ENCODE results near the gene WDR27. TPM values are rescaled to one million over a fixed set of nuclear protein-coding genes. Genes with fewer than 3 reads are reported as not detected.
A peak's percentile ranks its signal among the peaks of the same experiment; 100 is the strongest.
"Not testable (repeated sequence)": the region's sequence is repeated elsewhere in the genome, so short reads cannot be mapped to it uniquely, and the experiment has no call there.

Gene WDR27
- total and polyA plus RNA-seq, 2 experiments from 2014 or later: 54.4 to 83.0 TPM

GRCh38 chr6:169520104-169520503 is 181.7 kb downstream of the WDR27 start:
- H3K4me1 ChIP-seq (ENCODE audit: low read depth): no peaks in the 10 kb centered on the region
- H3K9me3 ChIP-seq (ENCODE audit: low read depth): no peaks in the 10 kb centered on the region
- TF ChIP-seq CTCF (IDR thresholded peaks at IDR 0.05; ENCODE audit: low read depth, low read length): peak; percentile 52

GRCh38 chr6:169518451-169518850 is 183.4 kb downstream of the WDR27 start:
- no peak for TF ChIP-seq CTCF (IDR thresholded peaks at IDR 0.05; ENCODE audit: low read depth, low read length)
- H3K27me3 ChIP-seq: no peaks in the 10 kb centered on the region
- H3K27ac ChIP-seq: no peak overlapping the region
- no peak for DNase-seq (ENCODE audit: low read depth in 1 of 2, low spot score in 1 of 2)
- no peaks in the 10 kb centered on the region for H3K36me3 ChIP-seq
- H3K4me1 ChIP-seq (ENCODE audit: low read depth): peaks cover 5% of the 10 kb centered on the region
- H3K9me3 ChIP-seq (ENCODE audit: low read depth): no peaks in the 10 kb centered on the region
- no peak overlapping the region for H3K4me3 ChIP-seq

More at GRCh38 chr6:169520104-169520503, 181.7 kb downstream of the WDR27 start:
- Histone ChIP-seq H3K36me3 (no peaks in the 10 kb centered on the region), H3K27me3 (no peaks in the 10 kb centered on the region), H3K4me3 (no peak overlapping the region), H3K27ac (no peak overlapping the region)
- peak in 1 of 2 donors; percentile 68 for DNase-seq (ENCODE audit: low read depth in 1 of 2, low spot score in 1 of 2)

- Histone ChIP-seq H3K27me3 (no peaks in the 10 kb centered on the region), H3K9me3 (ENCODE audit: low read depth) (peaks cover 2% of the 10 kb centered on the region), H3K4me3 (no peak overlapping the region), H3K4me1 (ENCODE audit: low read depth) (peaks cover 5% of the 10 kb centered on the region), H3K36me3 (no peaks in the 10 kb centered on the region), H3K27ac (no peak overlapping the region)
- TF ChIP-seq CTCF (IDR thresholded peaks at IDR 0.05; ENCODE audit: low read depth, low read length): no peak
- peak in 1 of 2 donors; percentile 7 for DNase-seq (ENCODE audit: low read depth in 1 of 2, low spot score in 1 of 2)
Measured at GRCh38 chr6:169513478-169514193, 188.2 kb downstream of the WDR27 start.

DNA sequence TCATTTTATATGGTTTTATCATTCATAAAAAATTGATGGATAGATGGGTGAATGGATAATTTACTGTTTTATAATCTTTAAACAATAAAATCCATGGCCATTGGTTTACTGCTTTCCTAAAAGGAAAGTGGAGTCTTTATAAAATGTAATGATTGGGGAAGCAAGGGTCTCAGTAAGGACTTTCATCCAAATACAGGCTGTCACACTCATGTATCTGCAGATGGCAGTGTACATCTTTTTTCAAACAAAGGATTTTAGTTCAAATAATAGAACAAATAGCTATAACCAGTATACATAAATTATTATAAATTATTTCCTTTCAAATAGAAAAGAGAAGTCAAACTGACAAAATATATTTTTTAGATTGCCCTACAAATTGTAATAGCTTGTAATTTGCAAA is 190.0 kb downstream of the WDR27 start:
- H3K27ac ChIP-seq; H3K4me1 ChIP-seq (ENCODE audit: low read depth); H3K36me3 ChIP-seq; H3K4me3 ChIP-seq; H3K9me3 ChIP-seq (ENCODE audit: low read depth); H3K27me3 ChIP-seq; DNase-seq (ENCODE audit: low read depth in 1 of 2, low spot score in 1 of 2): not testable (repeated sequence)

- peaks cover 5% of the 10 kb centered on the region for H3K4me1 ChIP-seq (ENCODE audit: low read depth)
- no peaks in the 10 kb centered on the region for H3K27me3 ChIP-seq
- no peak for DNase-seq (ENCODE audit: low read depth in 1 of 2, low spot score in 1 of 2)
- no peak overlapping the region for H3K27ac ChIP-seq
- no peaks in the 10 kb centered on the region for H3K36me3 ChIP-seq
- no peak overlapping the region for H3K4me3 ChIP-seq
- peaks cover 7% of the 10 kb centered on the region for H3K9me3 ChIP-seq (ENCODE audit: low read depth)
- no peak for TF ChIP-seq CTCF (IDR thresholded peaks at IDR 0.05; ENCODE audit: low read depth, low read length)
Measured at GRCh38 chr6:169510871-169511270, 191.0 kb downstream of the WDR27 start.

DNA sequence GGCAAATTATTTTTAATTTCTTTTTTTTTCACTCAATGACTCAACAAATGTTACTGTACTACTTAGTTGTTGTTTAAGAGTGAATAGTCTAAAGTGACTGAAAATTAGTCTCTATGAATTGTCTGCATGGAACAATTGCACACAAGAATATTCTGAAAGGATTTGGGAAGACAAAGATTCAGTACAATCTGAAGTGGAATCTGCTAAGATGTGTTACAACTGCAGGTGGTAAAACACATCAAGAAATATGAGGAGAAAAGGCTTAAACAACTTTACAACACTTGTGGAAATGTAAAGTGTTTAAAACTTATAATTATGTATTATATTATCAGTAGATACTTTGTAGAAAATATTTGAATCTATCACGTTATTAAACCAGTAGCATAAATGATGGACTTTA is 193.4 kb downstream of the WDR27 start:
- no peak for DNase-seq (ENCODE audit: low read depth in 1 of 2, low spot score in 1 of 2)
- Histone ChIP-seq H3K27me3 (no peaks in the 10 kb centered on the region), H3K9me3 (ENCODE audit: low read depth) (peaks cover 7% of the 10 kb centered on the region), H3K4me3 (no peak overlapping the region), H3K27ac (no peak overlapping the region), H3K4me1 (ENCODE audit: low read depth) (no peaks in the 10 kb centered on the region), H3K36me3 (no peaks in the 10 kb centered on the region)
- no peak for TF ChIP-seq CTCF (IDR thresholded peaks at IDR 0.05; ENCODE audit: low read depth, low read length)
